ENCODE measurements around the gene SPI1. TPM values are rescaled to one million over a fixed set of nuclear protein-coding genes. Genes with fewer than 3 reads are reported as not detected.

SPI1 gene
- polyA plus RNA-seq, 12 donors: 3.7 to 17.6 (median 4.6) TPM; not detected in 1

DNA sequence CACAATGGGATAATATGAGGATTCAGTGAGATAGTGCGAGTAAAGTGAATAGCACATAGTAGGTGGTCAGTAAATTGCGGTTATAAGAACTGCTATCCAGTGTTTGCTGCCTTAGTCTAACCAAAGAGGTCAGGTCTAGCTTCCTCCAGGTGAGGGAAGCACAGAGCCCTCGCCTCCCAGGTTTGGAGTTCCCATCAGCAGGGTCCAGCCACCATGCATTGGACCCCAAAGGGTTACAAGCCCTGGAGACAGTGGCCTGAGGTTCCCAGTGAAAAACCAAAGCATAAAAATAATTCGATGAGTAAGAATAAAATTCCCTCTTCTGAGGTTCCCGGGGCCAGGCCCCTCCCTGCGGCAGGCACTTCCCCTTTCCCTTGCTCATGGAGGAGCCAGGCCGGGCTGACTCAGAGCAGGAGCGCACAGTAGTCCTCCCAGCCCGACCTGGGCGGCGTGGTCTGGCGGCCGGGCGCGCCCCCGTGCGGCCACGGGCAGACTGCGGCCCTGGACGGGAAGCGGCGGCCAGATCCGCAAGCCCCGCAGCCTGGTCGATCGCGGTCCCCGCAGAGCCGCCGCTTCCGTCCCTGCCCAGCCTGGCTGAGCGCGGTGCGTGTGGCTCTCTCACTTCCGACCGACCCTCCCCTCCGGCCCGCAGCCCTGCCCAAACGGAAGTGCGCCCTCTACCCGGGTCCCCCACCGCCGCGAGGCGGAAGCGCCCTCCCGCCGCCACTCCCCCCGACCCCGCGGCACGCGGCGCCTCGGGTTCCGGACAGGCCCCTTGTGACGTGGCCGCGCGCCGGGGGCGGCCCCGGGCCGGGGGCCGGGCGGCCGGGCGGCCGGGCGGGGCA, 29.6 kb upstream of the SPI1 start, which contains the start of gene SLC39A13:
SLC39A13 (plus strand) TSS at position 845 of the 845 bp plus-strand sequence. CDS start 1,505 bp downstream, outside the sequence.
- peak; percentile 95 for DNase-seq

DNA sequence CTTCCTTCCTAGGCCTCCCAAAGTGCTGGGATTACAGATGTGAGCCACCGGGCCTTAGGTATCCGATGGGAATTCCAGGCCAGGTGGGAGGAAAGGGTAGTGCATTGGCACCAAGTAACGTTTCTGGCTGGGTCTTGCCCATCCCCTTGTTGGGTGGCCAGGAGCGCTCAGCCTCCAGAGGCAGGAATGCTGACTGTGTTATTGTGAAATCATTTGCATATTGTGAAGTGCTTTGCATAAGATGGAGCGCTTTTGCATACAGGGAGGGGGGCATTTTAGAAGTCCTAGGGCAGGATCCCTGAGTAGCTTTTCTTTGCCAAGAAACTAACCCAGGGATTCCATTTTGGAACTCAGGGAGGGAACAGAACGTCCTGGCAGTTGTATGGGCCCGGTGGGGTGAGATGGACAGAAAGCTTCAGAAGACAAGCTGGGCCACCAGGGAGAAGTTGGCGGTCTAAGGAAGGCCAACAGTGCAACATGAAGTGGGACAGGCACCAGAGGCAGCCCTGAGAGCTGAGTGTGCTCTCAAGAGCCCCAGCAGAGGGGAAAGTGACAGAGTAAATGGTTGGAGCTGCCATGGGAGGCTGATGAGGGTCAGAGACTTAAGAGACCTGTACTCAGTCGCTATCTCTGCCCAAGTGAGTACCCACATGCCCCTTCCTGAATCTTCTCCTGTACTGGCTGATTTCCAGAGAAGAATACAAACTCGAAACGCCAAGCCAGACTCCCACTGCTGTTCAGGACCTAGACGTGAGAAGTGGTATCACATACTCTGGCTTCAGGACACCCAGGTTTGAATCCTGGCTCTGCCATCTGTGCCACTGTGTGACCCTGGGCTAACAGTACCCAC, 28.8 kb upstream of the SPI1 start:
- no peak for DNase-seq

DNA sequence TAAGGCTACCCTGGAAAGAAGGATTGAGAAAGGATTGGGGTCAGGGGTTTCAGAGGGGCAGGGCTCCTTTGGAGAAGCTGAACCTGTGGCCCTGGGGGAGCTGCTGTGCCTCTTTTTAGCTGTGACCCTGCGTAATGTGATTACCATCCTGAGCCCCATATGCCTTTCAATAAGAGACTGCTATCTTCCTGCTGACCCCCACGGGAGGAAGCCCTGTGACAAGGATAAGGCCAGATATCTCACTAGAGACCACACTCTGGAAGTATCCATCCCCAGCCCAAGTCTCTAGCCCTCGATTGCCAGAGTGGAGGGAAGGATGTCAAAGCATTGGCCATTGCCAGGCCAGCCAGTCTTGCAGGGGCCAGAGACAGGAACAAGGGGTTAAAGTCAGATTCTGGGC, 25.2 kb upstream of the SPI1 start:
- DNase-seq: no peak

DNA sequence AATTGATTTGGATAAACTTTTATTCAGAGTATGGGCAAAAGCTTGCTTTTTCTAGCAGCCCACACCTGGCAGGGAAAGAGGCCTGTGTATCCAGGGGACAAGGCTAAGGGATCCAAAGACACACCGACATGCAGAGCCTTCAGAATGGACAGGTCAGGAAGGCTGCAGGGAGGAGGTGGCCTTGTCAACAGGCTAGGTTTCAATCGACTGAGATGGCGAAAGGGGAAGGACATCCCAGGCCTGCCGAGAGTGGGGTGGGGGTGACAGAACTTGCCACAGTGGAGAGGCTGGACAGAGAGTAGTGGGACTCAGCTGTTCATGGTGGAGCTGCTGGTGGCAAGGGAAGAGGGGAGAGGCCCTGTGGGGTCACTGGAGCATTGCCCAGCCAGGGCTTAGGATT, 24.8 kb upstream of the SPI1 start:
- DNase-seq: no peak

DNA sequence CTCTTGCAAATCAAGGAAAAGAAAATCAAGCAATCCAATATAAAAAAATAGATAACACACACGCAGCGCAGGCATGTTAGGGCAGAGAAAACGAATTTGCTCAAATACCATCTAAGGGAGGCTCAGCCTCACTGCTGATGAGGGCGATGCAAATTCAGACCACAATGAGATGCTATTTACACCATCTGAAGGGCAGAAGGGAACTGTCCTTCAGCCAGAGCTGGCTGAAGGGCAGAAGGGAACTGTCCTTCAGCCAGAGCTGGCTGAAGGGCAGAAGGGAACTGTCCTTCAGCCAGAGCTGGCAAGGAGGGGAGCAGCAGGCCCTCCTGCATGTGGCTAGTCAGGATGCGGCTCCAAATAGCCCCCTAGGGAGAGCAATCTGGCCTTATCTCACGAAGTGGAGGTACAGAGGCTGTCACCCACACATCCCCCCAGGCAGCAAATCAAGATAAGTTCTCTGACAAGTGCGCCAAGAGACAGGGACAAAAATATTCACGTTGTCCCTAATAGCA, 22.5 kb upstream of the SPI1 start:
- DNase-seq: no peak

DNA sequence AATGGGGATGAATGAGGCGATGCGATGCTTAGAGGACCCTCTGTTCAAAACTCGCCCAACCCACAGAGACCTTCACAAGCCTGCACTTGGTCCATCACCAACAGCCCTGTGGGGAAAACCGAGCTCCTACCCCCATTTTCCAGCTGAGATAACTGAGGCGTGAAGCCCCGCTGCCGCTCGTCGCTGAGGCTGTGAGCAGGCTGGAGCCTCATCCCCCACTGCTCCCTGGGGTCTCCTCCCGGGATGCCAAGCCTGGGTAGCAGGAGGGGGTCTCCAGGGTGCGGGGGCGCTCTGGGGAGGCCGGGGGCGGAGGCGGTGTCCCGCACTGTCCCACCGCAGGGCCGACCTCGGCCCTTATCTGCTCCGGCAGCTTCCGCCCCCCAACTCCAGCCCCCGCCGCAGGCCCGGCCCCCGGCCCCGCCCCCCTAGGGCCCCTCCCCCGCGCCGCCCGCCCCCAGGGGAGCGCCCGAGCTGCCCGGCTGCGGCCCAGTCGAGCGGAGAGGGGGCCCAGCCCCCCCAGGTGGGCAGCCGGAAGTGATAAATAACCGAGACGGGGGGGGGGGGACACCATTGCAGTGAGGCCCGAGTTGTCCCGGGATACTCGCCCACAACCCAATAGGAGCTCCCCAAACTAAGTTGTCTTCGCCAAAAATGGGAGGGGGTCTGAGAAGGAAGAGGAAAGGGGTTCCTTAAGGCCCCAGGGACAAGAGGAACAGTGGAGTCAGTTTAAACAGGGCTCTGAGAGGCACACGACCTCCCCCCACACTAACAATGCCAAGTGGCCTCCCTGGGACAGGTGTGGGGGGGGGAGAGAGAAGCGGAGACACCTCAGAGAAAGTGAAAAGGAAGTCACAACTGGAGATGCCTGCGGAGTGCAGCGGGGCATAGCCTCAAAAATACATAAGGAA, 21.8 kb upstream of the SPI1 start:
- no peak for DNase-seq

DNA sequence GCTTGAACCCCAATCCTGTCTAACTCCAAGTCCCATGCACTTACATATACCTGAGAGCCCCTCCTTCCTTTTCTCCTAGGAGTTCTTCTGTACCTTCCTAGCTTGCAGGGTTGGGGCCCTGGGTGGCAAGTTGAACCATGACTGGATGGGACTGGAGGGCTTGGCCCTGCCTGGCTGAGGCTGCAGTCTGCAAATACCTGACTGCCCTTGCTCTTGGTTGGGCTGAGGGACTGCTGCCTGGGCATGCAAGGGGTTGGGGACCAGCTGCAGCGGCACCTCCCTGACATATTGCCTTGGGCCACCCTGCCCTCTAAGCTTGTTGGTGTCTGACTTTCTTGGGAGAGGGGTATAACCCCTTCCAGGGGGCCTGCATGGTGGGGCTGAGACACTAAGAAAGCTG, 20.2 kb upstream of the SPI1 start:
- no peak for DNase-seq

DNA sequence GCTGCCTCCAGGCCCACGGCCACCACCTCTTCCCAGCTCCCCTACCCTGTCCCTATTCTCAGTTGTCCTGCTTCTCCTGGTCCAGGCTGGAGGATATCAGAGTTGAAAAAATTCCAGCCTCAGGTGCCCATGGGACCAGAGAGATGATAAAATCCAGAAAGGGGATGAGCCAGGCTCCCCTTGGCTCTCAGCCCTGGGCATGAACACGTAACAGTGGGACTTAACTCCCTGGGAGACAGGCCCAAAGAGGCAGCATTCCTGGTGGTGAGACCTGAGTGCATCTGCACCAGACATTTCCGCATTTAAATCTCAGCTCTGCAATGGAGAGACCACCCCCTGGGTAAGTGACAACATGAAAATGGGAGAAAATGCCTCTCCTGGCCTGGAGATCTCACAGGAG, 19.7 kb upstream of the SPI1 start:
- no peak for DNase-seq

DNA sequence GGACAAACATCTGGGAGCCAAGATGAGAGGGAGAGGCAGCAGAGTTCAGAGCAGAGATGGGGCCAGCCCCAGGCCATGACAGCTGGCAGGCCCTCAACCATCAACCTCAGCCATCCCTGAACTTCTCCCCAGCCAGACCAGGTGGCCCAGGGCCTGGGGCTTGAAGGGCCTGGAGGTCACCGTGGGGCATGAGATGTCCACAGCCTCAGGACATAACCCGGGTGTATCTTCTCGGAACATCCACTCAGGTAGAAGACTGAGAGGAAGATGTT, 17.6 kb upstream of the SPI1 start:
- DNase-seq: no peak

DNA sequence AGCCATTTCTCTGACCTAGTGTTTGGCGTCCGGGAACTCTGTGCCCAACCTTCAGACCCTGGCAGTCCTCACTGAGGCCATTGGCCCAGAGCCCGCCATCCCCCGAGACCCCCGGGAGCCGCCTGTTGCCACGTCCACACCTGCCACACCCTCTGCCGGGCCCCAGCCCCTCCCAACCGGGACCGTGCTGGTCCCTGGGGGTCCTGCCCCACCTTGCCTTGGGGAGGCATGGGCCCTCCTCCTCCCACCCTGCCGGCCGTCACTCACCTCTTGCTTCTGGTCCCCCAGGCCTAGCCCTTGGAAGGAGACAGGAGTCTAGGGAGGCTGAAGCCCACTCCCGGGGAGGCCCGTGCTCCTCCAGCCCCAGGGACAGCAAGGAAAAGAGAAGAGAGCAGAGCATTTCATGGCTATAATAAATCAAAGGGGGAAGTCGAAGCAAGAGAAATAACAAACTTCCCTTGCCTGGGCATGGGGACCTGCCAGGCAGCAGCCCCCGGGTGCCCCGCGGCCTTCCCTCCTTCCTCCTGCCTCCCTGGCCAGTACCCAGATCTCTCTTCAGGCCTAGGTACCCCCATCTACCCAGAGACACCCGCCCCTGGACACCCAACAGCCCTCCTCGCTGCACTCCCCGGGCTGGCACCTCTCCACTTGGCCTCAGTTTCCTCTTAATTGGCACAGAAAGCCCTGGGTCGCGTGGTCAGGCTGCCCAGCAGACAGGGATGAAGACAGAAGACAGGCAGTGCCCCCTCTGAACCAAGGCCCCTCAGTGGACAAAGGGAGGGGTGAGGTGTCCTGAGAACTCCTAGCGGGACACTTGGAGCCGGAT, 17.1 kb upstream of the SPI1 start:
- DNase-seq: no peak

DNA sequence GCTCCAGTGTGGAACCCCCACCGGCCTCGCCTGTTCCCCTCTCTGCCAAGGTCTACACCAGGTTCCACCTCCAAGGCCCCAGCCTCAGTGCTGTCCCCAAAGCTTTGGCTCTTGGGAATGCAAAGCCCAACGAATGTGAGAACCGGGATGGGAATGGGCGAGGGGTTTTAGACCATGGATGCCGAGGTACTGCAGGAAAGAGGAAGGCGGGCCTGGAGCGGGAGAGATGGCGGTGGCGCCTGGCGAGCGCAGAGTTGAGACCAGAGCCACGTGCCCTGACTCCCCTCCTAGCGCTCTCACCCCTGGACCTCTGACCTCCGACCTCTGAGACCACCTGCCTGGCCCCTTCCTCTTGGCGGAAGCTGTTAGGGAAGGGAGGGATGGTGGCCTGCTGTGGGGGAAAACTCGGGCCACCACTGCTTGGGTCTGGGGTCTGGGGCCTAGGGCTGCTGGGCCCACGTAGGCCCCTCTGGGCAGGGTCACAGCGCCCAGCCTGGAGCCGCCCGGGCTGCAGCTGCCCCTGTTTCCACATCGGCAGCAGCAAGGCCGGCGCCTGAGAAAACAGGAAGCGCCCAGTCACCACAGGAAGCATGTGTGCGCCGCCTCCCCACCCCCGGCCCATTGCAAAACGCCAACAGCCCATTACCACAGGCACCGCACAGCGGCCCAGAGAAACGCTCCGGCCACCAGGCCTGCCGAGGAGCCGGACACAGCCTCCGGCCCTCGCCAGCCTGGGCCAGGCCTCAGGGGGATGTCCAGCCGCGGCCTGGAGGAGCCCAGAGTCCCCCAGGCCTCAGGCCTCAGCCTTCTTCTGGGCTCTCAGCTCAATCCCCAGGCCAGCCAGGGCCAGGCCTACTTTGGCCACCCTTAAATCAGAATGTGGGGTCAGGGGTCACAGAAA, 16.2 kb upstream of the SPI1 start:
- no peak for DNase-seq

DNA sequence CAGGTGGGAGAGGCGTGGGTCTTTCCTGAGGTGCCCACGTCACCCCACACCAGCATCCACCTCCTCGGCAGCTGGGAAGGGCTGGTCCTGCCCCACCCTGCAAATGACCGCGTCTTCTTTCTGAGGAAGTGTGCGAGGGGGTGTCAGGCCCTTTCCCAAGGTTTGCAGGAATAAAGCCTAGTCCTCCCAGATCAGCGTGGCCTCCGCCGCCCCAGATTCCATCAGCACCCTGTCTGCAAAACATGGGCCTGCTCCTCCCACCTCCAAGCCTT, 15.6 kb upstream of the SPI1 start:
- no peak for DNase-seq

DNA sequence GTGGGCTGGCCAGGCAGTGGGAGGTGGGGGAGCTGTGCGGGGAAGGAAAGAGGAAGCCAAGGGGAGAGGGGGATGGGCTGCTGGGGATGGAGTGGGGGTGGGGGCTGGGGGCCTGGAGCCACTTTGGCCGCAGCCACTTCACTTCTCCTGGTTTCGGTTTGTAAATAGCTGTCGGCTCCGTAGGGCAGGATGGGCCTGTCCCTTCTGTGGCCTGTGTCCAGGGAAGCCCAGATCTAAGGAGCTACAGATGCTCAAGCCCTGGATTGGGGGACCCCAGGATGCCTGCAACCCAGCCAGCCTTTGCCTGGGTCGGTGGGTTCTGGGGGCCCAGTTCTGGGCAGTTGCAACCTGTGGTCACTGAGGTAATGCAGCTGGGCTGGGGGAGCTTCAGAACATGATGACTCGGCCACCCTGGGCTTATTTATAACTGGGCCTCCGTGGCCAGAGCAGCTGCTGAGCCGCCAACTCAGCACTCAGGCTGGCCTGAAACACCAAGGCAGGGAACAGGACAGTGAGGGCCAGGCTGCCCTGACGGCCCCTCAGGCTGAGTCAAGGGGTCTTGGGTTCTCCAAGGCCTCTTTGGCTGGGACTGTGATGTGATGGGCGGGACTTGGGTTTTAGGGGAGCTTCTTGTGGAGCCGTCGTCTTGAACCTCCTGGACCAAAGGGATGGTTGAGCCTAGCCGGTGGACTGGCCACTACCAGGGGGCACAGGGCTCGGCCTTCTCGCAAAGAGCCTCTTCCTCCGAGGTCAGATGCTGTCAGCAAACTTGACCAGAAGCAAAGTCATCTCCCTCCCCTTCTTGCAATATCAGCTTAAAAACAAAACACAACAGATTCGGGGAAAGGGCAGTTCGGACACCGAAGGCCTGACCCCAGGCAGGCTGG, 15.1 kb upstream of the SPI1 start:
- no peak for DNase-seq

DNA sequence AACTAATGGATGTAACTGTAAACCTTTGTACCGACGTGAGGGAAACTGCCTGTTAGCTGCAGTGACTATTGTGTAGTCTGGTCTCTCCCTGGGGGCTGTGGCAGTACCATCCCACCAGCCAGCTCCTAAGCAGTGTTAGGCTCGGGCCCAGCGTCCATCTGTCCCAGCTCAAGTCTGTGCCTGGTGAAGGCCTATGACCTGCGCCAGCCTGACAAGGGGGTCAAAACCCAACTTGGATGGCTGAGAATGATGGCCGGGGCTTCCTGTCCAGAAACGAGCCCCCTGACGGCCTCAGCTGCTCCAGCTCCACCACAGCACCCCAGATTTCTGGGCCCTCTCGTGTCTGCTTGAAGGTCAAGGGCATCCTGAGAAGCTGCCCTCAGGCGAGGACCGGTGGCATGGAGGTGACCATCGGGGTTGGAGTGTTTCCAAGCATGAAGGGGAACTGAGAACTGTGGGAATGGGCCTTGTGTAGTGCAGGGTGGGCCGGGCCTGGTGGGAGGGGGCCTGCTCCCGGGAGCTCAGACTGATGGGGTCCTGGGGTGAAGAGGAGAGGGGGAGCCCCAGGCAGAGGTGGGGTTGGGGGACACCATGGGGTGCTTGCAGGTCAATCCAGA, 14.3 kb upstream of the SPI1 start:
- DNase-seq: no peak

DNA sequence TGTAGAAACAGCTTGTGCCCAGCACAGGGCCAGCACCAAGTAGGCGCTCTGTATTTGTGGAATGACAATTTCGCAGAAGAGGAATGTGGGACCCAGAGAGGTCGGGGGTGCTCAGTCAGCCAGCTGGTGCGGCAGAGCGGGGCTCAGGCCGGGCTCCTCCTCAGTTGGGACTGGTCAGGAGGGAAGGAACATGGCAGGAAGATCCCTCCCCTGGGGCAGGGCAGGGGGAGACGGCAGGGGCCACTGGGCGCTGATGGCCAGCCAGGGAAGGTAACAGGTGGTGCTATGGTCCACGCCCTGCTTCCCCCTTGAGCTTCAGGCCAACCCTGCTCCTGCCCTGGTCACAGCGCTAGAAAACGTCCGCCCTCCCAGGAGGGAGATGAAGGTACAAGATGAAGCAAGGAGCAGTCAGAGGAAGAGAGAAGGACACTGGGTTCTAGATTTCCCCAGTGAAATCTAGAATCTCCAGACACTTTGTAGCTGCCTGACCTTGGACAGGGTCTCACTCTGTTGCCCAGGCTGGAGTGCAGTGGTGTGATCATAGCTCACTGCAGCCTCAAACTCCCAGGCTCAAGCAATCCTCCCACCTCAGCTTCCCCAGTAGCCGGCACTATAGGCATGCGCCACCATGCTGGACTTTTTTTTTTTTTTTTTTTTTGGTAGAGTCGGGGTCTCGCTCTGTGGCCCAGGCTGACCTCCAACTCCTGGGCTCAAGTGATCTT, 13.5 kb upstream of the SPI1 start:
- DNase-seq: no peak

DNA sequence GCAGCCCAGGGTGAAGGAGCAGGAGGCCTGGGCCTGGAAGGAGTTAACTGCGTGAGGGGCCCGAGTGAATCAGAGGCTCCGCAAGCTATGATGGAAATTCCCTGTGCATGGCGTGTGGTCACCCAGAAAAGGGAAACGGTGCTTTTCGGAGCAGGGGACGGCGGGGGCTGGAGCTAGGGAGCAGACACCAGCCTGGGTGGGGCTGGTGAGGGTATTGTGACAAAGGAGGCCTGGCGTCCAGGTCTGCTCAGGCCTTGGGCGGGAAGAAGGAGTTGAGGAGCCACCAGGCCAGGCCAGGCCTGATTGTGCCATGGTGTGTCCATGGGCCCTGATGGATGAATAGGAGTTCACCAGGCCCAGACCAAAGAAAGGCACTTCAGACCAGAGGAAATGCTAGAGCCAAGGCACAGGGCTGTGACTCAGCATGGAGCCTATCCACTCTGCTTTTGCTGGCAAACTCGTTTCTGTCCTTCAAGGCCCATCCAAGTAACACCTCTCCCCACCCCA, 12.8 kb upstream of the SPI1 start:
- no peak for DNase-seq

DNA sequence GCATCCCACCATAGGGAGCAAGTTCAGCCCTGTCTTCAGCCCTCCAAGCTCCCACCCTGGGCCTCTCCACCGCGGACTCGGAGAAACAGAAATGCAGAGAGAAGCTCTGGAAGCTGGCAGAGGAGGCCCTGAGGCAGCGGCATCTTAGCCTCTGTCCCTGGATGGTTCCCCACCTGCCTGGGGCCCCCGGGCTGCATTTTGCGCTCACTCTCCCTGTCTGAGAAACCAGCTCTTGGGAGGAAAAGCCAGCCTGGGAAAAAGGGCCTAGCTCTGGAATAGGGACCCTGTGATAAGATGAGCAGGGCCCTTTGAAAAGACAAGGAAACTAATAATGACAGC, 12.0 kb upstream of the SPI1 start:
- no peak for DNase-seq
